Trophoblast cell (in vitro differentiated cells and primary cell): ENCODE results near the gene SHCBP1L.

Source experiments
- DNase-seq, 2 donors: peaks; one replicate each; pipeline ENCODE4 v3.0.0-alpha.2; 2016
- H2AFZ ChIP-seq: 2 replicates; pipeline ENCODE4 v1.6.1; 2013; ENCODE audit warnings: low read length, moderate library complexity, mild to moderate bottlenecking; ENCODE audit not compliant: insufficient read depth, poor library complexity
- H2AK5ac ChIP-seq: 2 replicates; pipeline ENCODE4 v1.6.1; 2013; ENCODE audit warnings: mild to moderate bottlenecking, low read length
- H2BK120ac ChIP-seq: 2 replicates; pipeline ENCODE4 v1.6.1; 2013; ENCODE audit warnings: low read length, mild to moderate bottlenecking, moderate library complexity; ENCODE audit not compliant: insufficient read depth, poor library complexity
- H2BK12ac ChIP-seq: 2 replicates; pipeline ENCODE4 v1.6.1; 2013; ENCODE audit warnings: mild to moderate bottlenecking, low read length, moderate library complexity
- H2BK5ac ChIP-seq: 2 replicates; pipeline ENCODE4 v1.6.1; 2013; ENCODE audit warnings: low read length, low read depth, moderate library complexity, mild to moderate bottlenecking; ENCODE audit not compliant: poor library complexity
- H3K14ac ChIP-seq: 2 replicates; pipeline ENCODE4 v1.6.1; 2013; ENCODE audit warnings: mild to moderate bottlenecking, low read length
- H3K18ac ChIP-seq: 2 replicates; pipeline ENCODE4 v1.6.1; 2013; ENCODE audit warnings: mild to moderate bottlenecking, low read length
- H3K23ac ChIP-seq: 2 replicates; pipeline ENCODE4 v1.6.1; 2013; ENCODE audit warnings: low read length
- H3K27ac ChIP-seq: 2 replicates; pipeline ENCODE4 v1.5.1; 2013; ENCODE audit warnings: low read depth, mild to moderate bottlenecking, inconsistent platforms, low read length, moderate library complexity
- H3K27me3 ChIP-seq: 2 replicates; pipeline ENCODE4 v1.6.1; 2013; ENCODE audit warnings: inconsistent platforms, mild to moderate bottlenecking, low read length, moderate library complexity; ENCODE audit not compliant: insufficient read depth
- H3K36me3 ChIP-seq, 2 experiments: 1 replicate in 1 of 2; 2 replicates in 1 of 2; pipeline ENCODE4 v1.6.1; 2013; ENCODE audit warnings: low read length in 2 of 2, mild to moderate bottlenecking in 2 of 2, moderate library complexity in 1 of 2; ENCODE audit not compliant: insufficient read depth in 2 of 2, control insufficient read depth in 1 of 2
- H3K4ac ChIP-seq: 2 replicates; pipeline ENCODE4 v1.6.1; 2013; ENCODE audit warnings: low read depth, mild to moderate bottlenecking, low read length, moderate library complexity
- H3K4me1 ChIP-seq, 2 experiments: 1 replicate in 1 of 2; 2 replicates in 1 of 2; pipeline ENCODE4 v1.6.1; 2013; ENCODE audit warnings: low read length in 2 of 2, mild to moderate bottlenecking in 2 of 2, moderate library complexity in 1 of 2; ENCODE audit not compliant: insufficient read depth in 2 of 2, control insufficient read depth in 1 of 2
- H3K4me2 ChIP-seq: 2 replicates; pipeline ENCODE4 v1.6.1; 2013; ENCODE audit warnings: inconsistent platforms, mild to moderate bottlenecking, low read length, moderate library complexity
- H3K4me3 ChIP-seq: 2 replicates; pipeline ENCODE4 v1.5.1; 2013; ENCODE audit warnings: mild to moderate bottlenecking, low read depth, low read length, inconsistent platforms
- H3K79me1 ChIP-seq: one replicate; pipeline ENCODE4 v1.6.1; 2013; ENCODE audit warnings: low read length
- H3K79me2 ChIP-seq: 2 replicates; pipeline ENCODE4 v1.6.1; 2013; ENCODE audit warnings: low read length, mild to moderate bottlenecking; ENCODE audit not compliant: control insufficient read depth, insufficient read depth, poor library complexity
- H3K9ac ChIP-seq: 2 replicates; pipeline ENCODE4 v1.6.1; 2013; ENCODE audit warnings: mild to moderate bottlenecking, low read length
- H3K9me3 ChIP-seq: 2 replicates; pipeline ENCODE4 v1.6.1; 2013; ENCODE audit warnings: low read depth, mild to moderate bottlenecking, control low read depth, inconsistent platforms, low read length; ENCODE audit not compliant: insufficient read depth
- H4K12ac ChIP-seq: 2 replicates; pipeline ENCODE4 v1.6.1; 2013; ENCODE audit warnings: low read depth, mild to moderate bottlenecking, low read length, moderate library complexity
- H4K8ac ChIP-seq: 2 replicates; pipeline ENCODE4 v1.6.1; 2013; ENCODE audit warnings: low read depth, mild to moderate bottlenecking, low read length, moderate library complexity
- H4K91ac ChIP-seq: one replicate; pipeline ENCODE4 v1.6.1; 2013; ENCODE audit warnings: low read depth, mild to moderate bottlenecking, low read length, moderate library complexity
- WGBS: extraction: QIAGEN DNeasy Blood & Tissue Kit; methylation state at CpG from one replicate; pipeline ENCODE4 v1.1.7; 2013; ENCODE audit warnings: missing lambda C conversion rate; ENCODE audit not compliant: insufficient read length, insufficient coverage; ENCODE audit errors: extremely low coverage; 5-methylcytosine and 5-hydroxymethylcytosine counted together

SHCBP1L gene

GRCh38 chr1:182897696-182898095, 55.3 kb downstream of the SHCBP1L start:
- Histone ChIP-seq H3K14ac (no peak overlapping the region), H3K79me2 (no peaks in the 10 kb centered on the region), H3K23ac (no peak overlapping the region), H3K9ac (no peak overlapping the region), H3K4me1 (no peaks in the 10 kb centered on the region), H4K8ac (no peak overlapping the region), H3K9me3 (no peaks in the 10 kb centered on the region), H2AFZ (no peak overlapping the region), H2AK5ac (no peak overlapping the region), H3K18ac (no peak overlapping the region), H2BK120ac (no peak overlapping the region), H4K91ac (no peak overlapping the region), H3K79me1 (no peaks in the 10 kb centered on the region), H3K4me3 (no peak overlapping the region), H2BK5ac (no peak overlapping the region), H3K36me3 (no peaks in the 10 kb centered on the region), H3K4me2 (no peak overlapping the region), H3K4ac (no peak overlapping the region), H4K12ac (no peak overlapping the region), H3K27me3 (no peaks in the 10 kb centered on the region), H2BK12ac (no peak overlapping the region), H3K27ac (no peak overlapping the region)
- no peak for DNase-seq
- no CpG with 5 or more reads among the region's 2 CpGs for WGBS

- Histone ChIP-seq H4K91ac (no peak overlapping the region), H3K4ac (no peak overlapping the region), H3K14ac (no peak overlapping the region), H2AK5ac (no peak overlapping the region), H3K36me3 (peaks cover 6 to 19% of the 10 kb centered on the region in 2 experiments), H3K4me2 (no peak overlapping the region), H3K9ac (no peak overlapping the region), H2BK5ac (no peak overlapping the region), H3K27ac (no peak overlapping the region), H3K79me2 (no peaks in the 10 kb centered on the region), H3K79me1 (no peaks in the 10 kb centered on the region), H4K12ac (no peak overlapping the region), H2AFZ (no peak overlapping the region), H3K4me3 (no peak overlapping the region), H3K18ac (no peak overlapping the region), H3K27me3 (no peaks in the 10 kb centered on the region), H2BK12ac (no peak overlapping the region), H3K23ac (no peak overlapping the region), H2BK120ac (no peak overlapping the region), H4K8ac (no peak overlapping the region), H3K4me1 (no peaks in the 10 kb centered on the region), H3K9me3 (no peaks in the 10 kb centered on the region)
- no CpG with 5 or more reads among the region's 9 CpGs for WGBS
- DNase-seq, result no peak
These were observed 61.9 kb downstream of the SHCBP1L start for GRCh38 chr1:182890927-182891610.

GRCh38 chr1:182889997-182890396, 63.0 kb downstream of the SHCBP1L start:
- Histone ChIP-seq H3K9ac (no peak overlapping the region), H3K14ac (no peak overlapping the region), H3K4me2 (no peak overlapping the region), H3K36me3 (peaks cover 7 to 22% of the 10 kb centered on the region in 2 experiments), H3K27ac (no peak overlapping the region), H3K18ac (no peak overlapping the region), H2BK5ac (no peak overlapping the region), H3K27me3 (no peaks in the 10 kb centered on the region), H3K9me3 (no peaks in the 10 kb centered on the region), H3K4me3 (no peak overlapping the region), H3K23ac (no peak overlapping the region), H2AFZ (no peak overlapping the region), H4K12ac (no peak overlapping the region), H3K79me2 (no peaks in the 10 kb centered on the region), H3K4me1 (no peaks in the 10 kb centered on the region), H2BK12ac (no peak overlapping the region), H2AK5ac (no peak overlapping the region), H2BK120ac (no peak overlapping the region), H3K4ac (no peak overlapping the region), H4K91ac (no peak overlapping the region), H4K8ac (no peak overlapping the region), H3K79me1 (no peaks in the 10 kb centered on the region)
- no peak for DNase-seq
- WGBS, result no CpG with 5 or more reads among the region's 6 CpGs

DNA sequence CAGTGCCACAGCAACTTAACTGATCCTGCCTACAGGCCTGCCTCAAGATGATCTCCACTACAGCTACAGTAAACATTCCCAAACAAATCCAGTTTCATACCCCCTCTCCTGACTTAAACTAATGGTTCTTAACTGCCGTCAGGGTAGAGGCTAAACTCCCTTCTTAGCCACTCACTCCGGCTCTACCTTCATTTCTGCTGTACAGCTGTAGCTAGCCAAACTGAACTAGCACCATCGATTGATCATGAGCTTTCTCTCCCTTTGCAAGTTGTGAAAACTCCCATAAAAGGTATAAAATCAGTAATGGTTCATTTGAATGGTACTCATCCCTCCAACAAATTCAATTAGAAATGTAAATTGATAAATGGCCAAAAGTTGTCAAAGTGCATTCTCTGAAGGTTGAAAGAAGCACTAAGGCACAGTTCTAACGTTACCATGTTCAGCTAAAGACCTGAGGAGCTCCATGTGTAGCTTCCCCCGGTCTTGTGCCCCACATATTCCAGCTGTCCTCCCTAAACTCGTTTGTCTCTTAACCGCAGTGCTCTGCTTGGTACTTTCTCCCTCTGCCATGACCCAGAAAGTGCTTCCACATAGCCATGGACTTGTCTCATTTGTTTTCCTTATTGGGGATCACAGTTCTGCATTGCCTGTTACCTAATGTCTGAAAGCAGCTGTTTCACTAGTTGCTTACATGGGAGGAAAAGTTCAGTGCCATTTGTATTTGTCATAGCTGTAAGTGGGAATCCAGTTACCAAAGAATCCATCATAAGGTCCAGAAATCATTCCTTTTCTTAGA, 64.0 kb downstream of the SHCBP1L start:
- Histone ChIP-seq H4K8ac (no peak overlapping the region), H3K27ac (no peak overlapping the region), H3K9ac (no peak overlapping the region), H2BK12ac (no peak overlapping the region), H4K12ac (no peak overlapping the region), H2BK5ac (no peak overlapping the region), H2AK5ac (no peak overlapping the region), H3K4me3 (no peak overlapping the region), H3K18ac (no peak overlapping the region), H3K14ac (no peak overlapping the region), H3K9me3 (no peaks in the 10 kb centered on the region), H4K91ac (no peak overlapping the region), H3K79me2 (no peaks in the 10 kb centered on the region), H3K79me1 (no peaks in the 10 kb centered on the region), H3K4me2 (no peak overlapping the region), H3K36me3 (peaks cover 11 to 29% of the 10 kb centered on the region in 2 experiments), H3K23ac (no peak overlapping the region), H3K4ac (no peak overlapping the region), H2AFZ (no peak overlapping the region), H3K27me3 (no peaks in the 10 kb centered on the region), H2BK120ac (no peak overlapping the region), H3K4me1 (no peaks in the 10 kb centered on the region)
- DNase-seq, result peak in 1 of 2 donors; percentile 12
- no CpG with 5 or more reads among the region's 7 CpGs for WGBS
